HG03457 (cell line): Measurements from ENCODE around the gene SLC25A47.

Experiments
- ATAC-seq: cut with Tn5 transposase; IDR thresholded peaks from one replicate; pipeline ENCODE4 v1.9.1; 2021; ENCODE audit warnings: moderate number of reproducible peaks; ENCODE audit not compliant: unreplicated experiment

Gene SLC25A47

GRCh38 chr14:100322138-100322957, 791 bp upstream of the SLC25A47 start:
- no peak for ATAC-seq

GRCh38 chr14:100323942-100324307, 786 bp downstream of the SLC25A47 start:
- ATAC-seq, result no peak

- no peak for ATAC-seq
Observed at GRCh38 chr14:100325231-100325632, 2.1 kb downstream of the SLC25A47 start.

- ATAC-seq, result no peak
Observed at GRCh38 chr14:100325958-100326357, 2.8 kb downstream of the SLC25A47 start.

- no peak for ATAC-seq
Observed at GRCh38 chr14:100327128-100327527, 4.0 kb downstream of the SLC25A47 start.

GRCh38 chr14:100328495-100329163, 5.5 kb downstream of the SLC25A47 start:
- no peak for ATAC-seq

- no peak for ATAC-seq
Observed at GRCh38 chr14:100329233-100330006, 6.3 kb downstream of the SLC25A47 start.

- no peak for ATAC-seq
Observed at GRCh38 chr14:100330007-100330344, 6.8 kb downstream of the SLC25A47 start.

- ATAC-seq, result no peak
Observed at GRCh38 chr14:100330388-100330931, 7.3 kb downstream of the SLC25A47 start.

- no peak for ATAC-seq
Observed at GRCh38 chr14:100332071-100332639, 9.0 kb downstream of the SLC25A47 start.

- no peak for ATAC-seq
Observed at GRCh38 chr14:100332797-100333196, 9.7 kb downstream of the SLC25A47 start.

GRCh38 chr14:100333311-100333710, 10.2 kb downstream of the SLC25A47 start:
- ATAC-seq, result no peak

GRCh38 chr14:100333827-100334226, 10.7 kb downstream of the SLC25A47 start:
- no peak for ATAC-seq

GRCh38 chr14:100334904-100335303, 11.8 kb downstream of the SLC25A47 start:
- ATAC-seq, result no peak

GRCh38 chr14:100336618-100337530, 13.7 kb downstream of the SLC25A47 start:
- ATAC-seq, result no peak

- no peak for ATAC-seq
Observed at GRCh38 chr14:100339766-100340422, 16.8 kb downstream of the SLC25A47 start.

GRCh38 chr14:100340423-100340813, 17.3 kb downstream of the SLC25A47 start:
- no peak for ATAC-seq

GRCh38 chr14:100341301-100342031, 18.3 kb downstream of the SLC25A47 start:
- no peak for ATAC-seq

GRCh38 chr14:100342195-100342594, 19.1 kb downstream of the SLC25A47 start:
- no peak for ATAC-seq
